HUDEP-2 (cell line): ENCODE measurements around the gene MED17.
"Not testable (repeated sequence)": the region's sequence is repeated elsewhere in the genome, so short reads cannot be mapped to it uniquely, and the experiment has no call there.

Source experiments
- DNase-seq, 76 experiments: peaks; one replicate each; lab custom pipeline; 2025; ENCODE audit not compliant: unreplicated experiment in 76 of 76; lab: John Stamatoyannopoulos, UW

The MED17 gene

GRCh38 chr11:93757301-93757700, 26.8 kb upstream of the MED17 start:
- DNase-seq = no peak

GRCh38 chr11:93757924-93758865, 25.9 kb upstream of the MED17 start:
- DNase-seq = no peak

DNA sequence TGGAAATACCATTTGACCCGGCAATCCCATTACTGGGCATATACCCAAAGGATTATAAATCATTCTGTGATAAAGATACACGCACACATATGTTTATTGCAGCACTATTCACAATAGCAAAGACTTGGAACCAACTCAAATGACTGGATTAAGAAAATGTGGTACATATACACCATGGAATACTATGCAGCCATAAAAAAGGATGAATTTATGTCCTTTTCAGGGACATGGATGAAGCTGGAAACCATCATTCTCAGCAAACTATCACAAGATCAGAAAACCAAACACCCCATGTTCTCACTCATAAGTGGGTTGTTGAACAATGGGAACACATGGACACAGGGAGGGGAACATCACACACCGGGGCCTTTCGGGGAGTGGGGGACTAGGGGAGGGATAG, 25.0 kb upstream of the MED17 start:
- DNase-seq = not testable (repeated sequence)

GRCh38 chr11:93761910-93762309, 22.2 kb upstream of the MED17 start:
- DNase-seq = no peak

GRCh38 chr11:93765551-93765950, 18.5 kb upstream of the MED17 start:
- DNase-seq = no peak

- no peak for DNase-seq
Measured at GRCh38 chr11:93766504-93766903, 17.6 kb upstream of the MED17 start.

GRCh38 chr11:93767018-93767417, 17.1 kb upstream of the MED17 start:
- no peak for DNase-seq

DNA sequence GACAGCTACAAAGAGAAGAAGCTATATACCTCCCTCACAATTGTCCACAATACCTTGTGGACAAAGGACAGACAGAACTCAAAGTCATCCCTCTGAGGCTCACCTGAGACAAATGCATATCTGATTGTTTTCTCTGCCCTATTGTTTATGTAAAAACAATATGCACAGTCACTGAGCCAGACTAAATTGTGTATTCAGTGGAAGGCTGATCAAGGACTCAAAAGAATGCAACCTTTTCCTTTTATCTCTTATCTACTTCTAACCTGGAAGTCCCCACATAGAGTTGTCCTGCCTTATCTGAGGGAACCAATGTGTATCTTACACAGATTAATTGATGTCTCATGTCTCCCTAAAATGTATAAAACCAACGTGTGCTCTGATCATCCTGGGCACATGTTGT, 13.9 kb upstream of the MED17 start:
- DNase-seq = no peak

DNA sequence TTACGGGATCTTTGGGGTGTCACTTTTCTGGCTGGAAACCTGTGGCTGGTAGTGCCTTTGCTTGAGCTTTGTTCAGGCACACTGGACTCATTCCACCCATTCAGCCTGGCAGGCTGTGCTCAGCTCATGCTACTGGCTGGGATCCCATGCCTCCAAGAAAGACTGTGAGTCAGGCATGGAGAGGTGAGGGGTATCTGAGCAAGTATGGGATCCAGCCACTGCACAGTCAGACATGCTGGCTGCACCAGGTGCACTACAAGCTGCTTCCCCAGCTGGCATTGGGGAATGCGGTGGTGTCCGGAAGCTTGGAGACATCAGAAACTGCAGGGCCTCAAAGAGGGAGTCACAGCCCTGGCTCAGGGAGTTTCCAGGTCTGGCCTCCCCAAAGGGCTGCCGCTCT, 12.0 kb upstream of the MED17 start:
- no peak for DNase-seq

DNA sequence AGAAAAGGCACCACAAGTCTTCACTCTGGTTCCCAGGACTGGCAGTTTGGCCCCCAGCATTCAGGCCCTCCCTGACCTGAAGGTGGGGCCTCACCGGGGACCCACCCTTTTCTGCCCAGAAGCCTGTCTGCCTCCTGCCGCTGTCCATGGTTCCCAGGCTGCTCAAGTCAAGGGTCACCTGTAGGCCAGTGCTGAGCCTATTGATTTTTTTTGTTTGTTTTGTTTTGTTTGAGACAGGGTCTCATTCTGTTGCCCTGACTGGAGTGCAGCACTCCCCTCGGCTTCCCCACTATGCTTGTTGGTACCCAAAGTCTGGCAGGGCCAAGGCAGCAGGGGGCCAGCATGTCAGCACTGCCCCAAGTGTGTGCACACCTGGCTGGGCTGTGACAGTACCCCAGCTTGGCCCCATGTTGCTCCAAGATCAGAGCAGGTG, 11.0 kb upstream of the MED17 start:
- DNase-seq = peak in 2 of 76 experiments; percentile 11 to 13

- no peak for DNase-seq
Measured at GRCh38 chr11:93773601-93774200, 10.4 kb upstream of the MED17 start.

DNA sequence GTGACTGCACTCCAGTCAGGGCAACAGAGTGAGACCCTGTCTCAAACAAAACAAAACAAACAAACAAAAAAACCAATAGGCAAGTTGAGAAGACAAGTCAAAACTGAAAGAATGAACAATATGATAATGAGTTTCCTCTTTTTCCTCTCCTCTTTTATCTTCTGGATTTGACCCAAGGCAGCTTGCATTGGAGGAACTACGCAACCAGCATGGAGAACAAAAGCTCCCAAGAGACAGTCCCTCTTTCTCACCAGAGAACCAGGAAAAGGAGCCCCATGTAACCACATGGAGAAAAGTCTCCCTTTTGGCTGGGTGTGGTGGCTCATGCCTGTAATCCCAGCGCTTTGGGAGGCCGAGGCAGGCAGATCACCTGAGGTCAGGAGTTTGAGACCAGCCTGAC, 9.5 kb upstream of the MED17 start:
- DNase-seq = not testable (repeated sequence)

GRCh38 chr11:93775289-93775688, 8.8 kb upstream of the MED17 start:
- DNase-seq = peak in 21 of 76 experiments; percentile 1 to 41 (median 8)

GRCh38 chr11:93783362-93783761, 720 bp upstream of the MED17 start:
- DNase-seq = no peak

- peak in 5 of 76 experiments; percentile 28 to 48 (median 41) for DNase-seq
Measured at GRCh38 chr11:93783765-93784144, 327 bp upstream of the MED17 start.

DNA sequence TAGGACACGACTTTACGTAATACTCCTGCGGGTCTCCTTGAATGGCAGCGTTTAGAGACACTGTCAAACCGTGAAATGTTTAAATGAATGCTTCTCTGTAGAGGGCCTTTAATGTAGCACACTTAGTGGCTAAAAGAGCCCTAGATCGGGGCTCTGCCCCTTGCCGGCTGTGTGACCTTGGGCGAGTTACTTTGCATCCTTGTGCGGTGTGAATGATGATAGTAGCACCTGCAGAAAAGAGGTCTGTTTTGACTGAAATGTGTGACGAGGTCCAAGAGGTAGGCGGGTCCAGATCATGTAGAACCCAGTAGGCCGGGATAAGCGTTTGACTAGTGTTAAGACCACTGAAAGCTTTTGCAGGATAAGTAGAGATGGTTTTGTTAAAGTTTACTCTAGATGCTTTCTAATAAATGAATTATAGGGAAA, 866 bp downstream of the MED17 start:
- DNase-seq = peak in 1 of 76 experiments; percentile 30

DNA sequence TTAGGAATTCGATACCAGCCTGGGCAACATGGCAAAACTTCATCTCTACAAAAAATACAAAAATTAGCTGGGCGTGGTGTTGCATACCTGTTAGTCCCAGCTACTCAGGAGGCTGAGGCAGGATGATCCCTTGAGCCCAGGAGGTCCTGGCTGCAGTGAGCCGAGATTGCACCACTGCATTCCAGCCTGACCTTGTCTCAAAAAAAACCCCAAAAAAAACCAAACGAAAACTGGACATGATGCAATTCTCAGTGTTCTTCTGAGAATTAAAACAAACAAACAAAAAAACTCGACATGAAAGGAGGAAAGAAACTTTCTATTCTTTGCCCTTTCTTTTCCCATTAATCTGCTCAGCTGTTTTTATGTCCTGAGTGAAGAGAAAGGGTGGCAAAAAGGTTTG, 7.4 kb downstream of the MED17 start:
- DNase-seq = no peak

GRCh38 chr11:93796441-93797231, 12.6 kb downstream of the MED17 start:
- DNase-seq = peak in 4 of 76 experiments; percentile 7 to 28 (median 16)

- DNase-seq = no peak
Measured at GRCh38 chr11:93801366-93801765, 17.3 kb downstream of the MED17 start.

DNA sequence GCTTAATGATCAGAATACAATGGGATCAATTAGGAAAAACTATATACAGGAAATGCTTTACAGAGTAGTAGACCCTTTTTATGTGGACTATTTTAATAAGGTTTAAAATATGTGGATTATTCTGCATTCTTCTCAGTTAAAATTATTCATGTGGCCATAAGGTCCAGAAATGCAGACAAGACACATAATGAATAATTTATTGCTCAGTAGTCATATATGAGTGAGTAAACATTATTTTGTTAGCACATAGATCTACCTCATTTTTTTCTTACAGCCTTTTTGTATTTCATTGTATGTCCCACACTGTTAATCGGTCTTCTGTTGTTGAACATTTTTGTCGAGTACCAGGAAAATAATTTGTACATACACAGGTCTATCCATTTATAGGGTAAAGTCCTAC, 20.8 kb downstream of the MED17 start:
- no peak for DNase-seq

- no peak for DNase-seq
Measured at GRCh38 chr11:93807980-93808379, 23.9 kb downstream of the MED17 start.
